Prostate gland (tissue), 2 donors: ENCODE data around the gene SEMA4G. TPM values are rescaled to one million over a fixed set of nuclear protein-coding genes. Genes with fewer than 3 reads are reported as not detected.

Experiments
- DNase-seq: peaks from one replicate; pipeline ENCODE4 v3.0.0-alpha.2; 2019; ENCODE audit warnings: low spot score
- H3K27ac ChIP-seq, 2 donors: fragments of 200-600 bp; sonication (generic); 2 replicates each; pipeline ENCODE4 v1.5.1; 2017 to 2019
- H3K27me3 ChIP-seq: fragments of 200-600 bp; sonication (generic); replicated peaks from 2 replicates; pipeline ENCODE4 v1.5.1; 2019; ENCODE audit not compliant: insufficient read depth
- H3K36me3 ChIP-seq, 2 donors: fragments of 200-600 bp; sonication (generic); 1 replicate in 1 of 2; 2 replicates in 1 of 2; pipeline versions ENCODE4 v1.5.1 to v1.8.1; 2017 to 2019
- H3K4me1 ChIP-seq: fragments of 200-600 bp; sonication (generic); replicated peaks from 2 replicates; pipeline ENCODE4 v1.5.1; 2019
- H3K4me3 ChIP-seq, 2 donors: fragments of 200-600 bp; sonication (generic); 2 replicates each; pipeline ENCODE4 v1.5.1; 2017 to 2019
- H3K9me3 ChIP-seq: fragments of 200-600 bp; sonication (generic); 2 replicates; pipeline ENCODE4 v1.5.1; 2017
- CTCF ChIP-seq, 4 experiments: fragments of 200-600 bp in 2 of 4; fragments of 450-650 bp in 2 of 4; sonication (generic) in 2 of 4; IDR thresholded peaks; 1 replicate in 3 of 4; 2 replicates in 1 of 4; pipeline ENCODE4 v1.5.1; 2016 to 2019; ENCODE audit warnings: antibody characterized with exemption in 4 of 4, mild to moderate bottlenecking in 2 of 4, moderate library complexity in 2 of 4
- POLR2A ChIP-seq: fragments of 450-650 bp; IDR thresholded peaks from one replicate; pipeline ENCODE4 v1.6.1; 2016; ENCODE audit warnings: antibody characterized with exemption, mild to moderate bottlenecking
- POLR2AphosphoS5 ChIP-seq: sonication (generic); formaldehyde crosslinking; IDR thresholded peaks from one replicate; pipeline ENCODE4 v1.6.1; 2017; ENCODE audit warnings: antibody characterized with exemption
- WGBS: methylation state at CpG from one replicate; pipeline ENCODE4 v1.1.5; 2018; 5-methylcytosine and 5-hydroxymethylcytosine counted together
- intact Hi-C: fragments of 100-400 bp; cut with DNase I; formaldehyde crosslinking; loops from one replicate; pipeline ENCODE4 v1.14.2; 2022
- total RNA-seq, 2 donors: library from RNA; depleted of rRNA; stranded (reverse); fragments of >200 nt; gene quantifications; one replicate each; pipeline ENCODE4 v1.1.0, GENCODE V29; 2016

SEMA4G gene
- total RNA-seq, 2 donors from 2014 or later: 24.2 to 31.0 TPM

- Histone ChIP-seq H3K4me1 (no peaks in the 10 kb centered on the region), H3K27ac (no peak overlapping the region), H3K27me3 (no peaks in the 10 kb centered on the region), H3K4me3 (no peak overlapping the region), H3K9me3 (no peaks in the 10 kb centered on the region), H3K36me3 (peaks cover 0 to 8% of the 10 kb centered on the region in 2 donors)
- intact Hi-C loops: no loop called here
- TF ChIP-seq CTCF (IDR thresholded peaks at IDR 0.05): no peak
- no peak for TF ChIP-seq POLR2AphosphoS5
- TF ChIP-seq POLR2A: no peak
- DNase-seq: no peak
- 89% methylated on average over 2 of the region's 2 CpGs for WGBS
Observed at GRCh38 chr10:100980311-100980710, 11.0 kb downstream of the SEMA4G start.

GRCh38 chr10:100980711-100981110, 11.4 kb downstream of the SEMA4G start:
- H3K36me3 ChIP-seq: peaks cover 0 to 8% of the 10 kb centered on the region in 2 donors
- DNase-seq: no peak
- no peaks in the 10 kb centered on the region for H3K27me3 ChIP-seq
- intact Hi-C loops: no loop called here
- TF ChIP-seq POLR2A (no peak), CTCF (IDR thresholded peaks at IDR 0.05) (no peak), POLR2AphosphoS5 (no peak)
- 90% methylated on average over 7 of the region's 7 CpGs for WGBS
- no peaks in the 10 kb centered on the region for H3K9me3 ChIP-seq
- H3K27ac ChIP-seq: no peak overlapping the region
- H3K4me1 ChIP-seq: no peaks in the 10 kb centered on the region
- no peak overlapping the region for H3K4me3 ChIP-seq

- H3K4me3 ChIP-seq: no peak overlapping the region
- H3K9me3 ChIP-seq: no peaks in the 10 kb centered on the region
- TF ChIP-seq POLR2AphosphoS5: no peak
- no peak for TF ChIP-seq CTCF (IDR thresholded peaks at IDR 0.05)
- TF ChIP-seq POLR2A: no peak
- no peak for DNase-seq
- peaks cover 0 to 8% of the 10 kb centered on the region in 2 donors for H3K36me3 ChIP-seq
- intact Hi-C loops: no loop called here
- no peaks in the 10 kb centered on the region for H3K4me1 ChIP-seq
- no peaks in the 10 kb centered on the region for H3K27me3 ChIP-seq
- H3K27ac ChIP-seq: no peak overlapping the region
- whole genome bisulfite sequencing: 89% methylated on average over 5 of the region's 5 CpGs
Observed at GRCh38 chr10:100981178-100981772, 12.0 kb downstream of the SEMA4G start.

GRCh38 chr10:100982916-100983830, 13.9 kb downstream of the SEMA4G start:
- DNase-seq: no peak
- no peak overlapping the region for H3K27ac ChIP-seq
- TF ChIP-seq CTCF (IDR thresholded peaks at IDR 0.05) (no peak), POLR2AphosphoS5 (no peak), POLR2A (no peak)
- no peaks in the 10 kb centered on the region for H3K27me3 ChIP-seq
- H3K4me1 ChIP-seq: peaks cover 3% of the 10 kb centered on the region
- H3K36me3 ChIP-seq: peaks cover 0 to 8% of the 10 kb centered on the region in 2 donors
- no peaks in the 10 kb centered on the region for H3K9me3 ChIP-seq
- intact Hi-C loops: no loop called here
- 90% methylated on average over 15 of the region's 24 CpGs for WGBS
- H3K4me3 ChIP-seq: no peak overlapping the region
